GM21619 (cell line): ENCODE data around the gene ANKS4B.
"Not testable (repeated sequence)": the region's sequence is repeated elsewhere in the genome, so short reads cannot be mapped to it uniquely, and the experiment has no call there.

ENCODE experiments used
- ATAC-seq: cut with Tn5 transposase; IDR thresholded peaks from one replicate; pipeline ENCODE4 v1.9.1; 2021; ENCODE audit not compliant: unreplicated experiment

ANKS4B gene

GRCh38 chr16:21217121-21217520 lies 16.4 kb upstream of the ANKS4B start:
- no peak for ATAC-seq

GRCh38 chr16:21218153-21218552 lies 15.3 kb upstream of the ANKS4B start:
- ATAC-seq: no peak

GRCh38 chr16:21219551-21219950 lies 13.9 kb upstream of the ANKS4B start:
- no peak for ATAC-seq

GRCh38 chr16:21222495-21223337 lies 10.8 kb upstream of the ANKS4B start:
- no peak for ATAC-seq

GRCh38 chr16:21223787-21224186 lies 9.7 kb upstream of the ANKS4B start:
- no peak for ATAC-seq

GRCh38 chr16:21224800-21225199 lies 8.7 kb upstream of the ANKS4B start:
- no peak for ATAC-seq

- ATAC-seq: no peak
These were observed 6.8 kb upstream of the ANKS4B start for GRCh38 chr16:21226749-21227148.

GRCh38 chr16:21227866-21228265 lies 5.6 kb upstream of the ANKS4B start:
- ATAC-seq: no peak

GRCh38 chr16:21228361-21228872 lies 5.1 kb upstream of the ANKS4B start:
- ATAC-seq: no peak

- ATAC-seq: no peak
These were observed 416 bp upstream of the ANKS4B start for GRCh38 chr16:21233045-21233520.

GRCh38 chr16:21235199-21235585 lies 1.7 kb downstream of the ANKS4B start:
- ATAC-seq: no peak

GRCh38 chr16:21236831-21237230 lies 3.3 kb downstream of the ANKS4B start:
- no peak for ATAC-seq

- no peak for ATAC-seq
These were observed 6.1 kb downstream of the ANKS4B start for GRCh38 chr16:21239646-21240045.

- no peak for ATAC-seq
These were observed 9.3 kb downstream of the ANKS4B start for GRCh38 chr16:21242756-21243155.

- ATAC-seq: no peak
These were observed 11.2 kb downstream of the ANKS4B start for GRCh38 chr16:21244518-21245215.

GRCh38 chr16:21248179-21248578 lies 14.7 kb downstream of the ANKS4B start:
- ATAC-seq: not testable (repeated sequence)

GRCh38 chr16:21250072-21250923 lies 16.8 kb downstream of the ANKS4B start:
- ATAC-seq: no peak

- ATAC-seq: no peak
These were observed 20.0 kb downstream of the ANKS4B start for GRCh38 chr16:21253470-21253869.

GRCh38 chr16:21256636-21257035 lies 23.1 kb downstream of the ANKS4B start:
- ATAC-seq: no peak

GRCh38 chr16:21257284-21257683 lies 23.8 kb downstream of the ANKS4B start:
- ATAC-seq: no peak
